Loucy (cell line): ENCODE data around the gene PTTG1IP.

Source experiments
- EZH2phosphoT487 ChIP-seq: fragments of 200-600 bp; IDR thresholded peaks from 2 replicates; pipeline ENCODE4 v1.6.1; 2018; ENCODE audit warnings: antibody characterized with exemption, mild to moderate bottlenecking, moderate library complexity, borderline replicate concordance
- TF ChIP-seq, protein P1 (sequence below): fragments of 200-600 bp; sonication (generic); conservative IDR thresholded peaks from 2 replicates; pipeline ENCODE4 v1.5.1; 2014; ENCODE audit warnings: mild to moderate bottlenecking, antibody characterized with exemption, low read length

DNA sequence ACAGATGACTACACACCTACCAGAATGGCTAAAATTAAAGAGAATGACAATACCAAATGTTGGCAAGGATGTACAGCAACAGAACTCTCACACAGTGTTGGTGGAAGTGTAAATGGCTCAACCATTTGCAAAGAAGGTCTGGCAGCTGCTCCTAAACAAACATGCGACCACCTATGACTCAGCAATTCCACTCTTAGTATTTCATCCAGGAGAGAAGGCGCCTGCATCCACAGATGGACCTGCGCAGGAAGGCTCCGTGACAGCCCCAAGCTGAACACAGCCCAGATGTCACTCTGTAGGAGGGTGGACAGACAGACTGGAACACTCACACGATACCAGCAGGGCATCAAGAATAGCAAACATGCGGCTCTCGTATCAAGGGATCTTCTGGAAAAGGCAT lies 6.7 kb downstream of the PTTG1IP start:
- TF ChIP-seq, protein P1, sequence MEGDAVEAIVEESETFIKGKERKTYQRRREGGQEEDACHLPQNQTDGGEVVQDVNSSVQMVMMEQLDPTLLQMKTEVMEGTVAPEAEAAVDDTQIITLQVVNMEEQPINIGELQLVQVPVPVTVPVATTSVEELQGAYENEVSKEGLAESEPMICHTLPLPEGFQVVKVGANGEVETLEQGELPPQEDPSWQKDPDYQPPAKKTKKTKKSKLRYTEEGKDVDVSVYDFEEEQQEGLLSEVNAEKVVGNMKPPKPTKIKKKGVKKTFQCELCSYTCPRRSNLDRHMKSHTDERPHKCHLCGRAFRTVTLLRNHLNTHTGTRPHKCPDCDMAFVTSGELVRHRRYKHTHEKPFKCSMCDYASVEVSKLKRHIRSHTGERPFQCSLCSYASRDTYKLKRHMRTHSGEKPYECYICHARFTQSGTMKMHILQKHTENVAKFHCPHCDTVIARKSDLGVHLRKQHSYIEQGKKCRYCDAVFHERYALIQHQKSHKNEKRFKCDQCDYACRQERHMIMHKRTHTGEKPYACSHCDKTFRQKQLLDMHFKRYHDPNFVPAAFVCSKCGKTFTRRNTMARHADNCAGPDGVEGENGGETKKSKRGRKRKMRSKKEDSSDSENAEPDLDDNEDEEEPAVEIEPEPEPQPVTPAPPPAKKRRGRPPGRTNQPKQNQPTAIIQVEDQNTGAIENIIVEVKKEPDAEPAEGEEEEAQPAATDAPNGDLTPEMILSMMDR = no peak
- TF ChIP-seq EZH2phosphoT487 = no peak
